Stimulated activated CD8-positive, alpha-beta memory T cell treated with anti-CD3 and anti-CD28 coated beads, Interleukin-15, amount 100 ng/mL, for 1 hour (primary cell): ENCODE data around the gene VASP.

Source experiments
- DNase-seq: peaks from one replicate; pipeline ENCODE4 v3.0.0-alpha.2; 2020; ENCODE audit warnings: low read depth

VASP gene

DNA sequence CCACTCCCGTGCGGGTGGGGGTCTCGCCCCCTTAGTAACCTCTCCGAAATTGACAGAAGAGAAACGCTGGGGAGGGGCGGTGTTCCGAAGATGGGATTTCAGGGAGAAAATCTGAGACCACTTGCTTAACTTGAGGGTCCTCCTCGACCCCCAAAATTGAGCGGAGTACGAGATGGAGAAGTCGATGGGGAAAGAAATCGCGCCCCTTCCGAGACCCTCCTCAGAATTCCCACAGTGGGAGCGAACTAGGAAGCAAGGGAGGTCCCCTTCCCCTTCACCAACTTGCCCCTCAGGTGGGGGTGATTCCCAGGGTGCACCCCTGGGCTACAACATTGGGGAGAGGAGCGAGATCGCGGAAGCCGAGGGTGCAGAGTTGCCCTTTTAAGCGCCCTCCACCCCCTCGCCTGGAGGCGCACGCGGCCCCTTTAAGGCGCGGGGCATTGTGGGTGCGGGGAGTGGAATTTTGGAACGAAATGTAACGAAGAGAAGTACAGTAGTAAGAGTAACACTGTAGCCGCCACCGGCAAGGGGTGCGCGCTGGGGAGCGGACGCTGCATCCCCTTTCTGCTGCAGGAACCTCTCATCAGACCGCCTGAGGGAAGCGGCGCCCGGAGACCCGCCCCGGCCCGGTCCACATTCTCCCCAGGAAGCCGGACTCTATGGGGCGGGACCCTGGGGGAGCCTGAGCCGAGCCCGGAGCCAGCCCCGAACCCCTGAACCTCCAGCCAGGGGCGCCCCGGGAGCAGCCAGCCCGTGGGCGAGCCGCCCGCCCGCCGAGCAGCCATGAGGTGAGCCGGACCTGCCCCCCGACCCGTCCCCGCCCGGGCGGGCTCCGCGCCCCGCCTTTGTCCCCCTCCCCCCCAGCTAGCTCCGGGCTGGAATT lies at the start of gene VASP:
TSS of gene VASP (plus strand) at position 491 of the 883 bp plus-strand sequence. CDS start at position 784, 293 bp downstream.
- peak; percentile 85 for DNase-seq

DNA sequence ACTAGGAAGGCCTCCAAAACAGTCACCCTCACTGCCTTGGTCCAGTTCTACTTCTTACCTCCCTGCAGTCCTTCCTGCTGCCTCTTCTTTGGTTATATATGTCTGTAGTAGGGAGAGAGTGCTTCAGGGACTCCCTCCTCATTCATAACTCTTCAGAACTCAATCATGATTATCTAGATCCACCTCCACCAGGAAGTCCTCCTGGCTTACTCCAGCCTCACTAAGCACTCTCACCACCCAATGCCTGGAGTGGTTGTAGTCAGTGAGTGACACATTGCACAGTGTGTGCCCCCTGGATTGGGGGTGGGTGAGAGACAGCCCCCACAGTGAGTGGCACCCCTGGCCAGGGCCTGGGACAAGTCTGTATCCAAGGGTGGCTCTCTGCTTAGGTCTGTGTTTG lies 49.5 kb upstream of the VASP start:
- no peak for DNase-seq

DNA sequence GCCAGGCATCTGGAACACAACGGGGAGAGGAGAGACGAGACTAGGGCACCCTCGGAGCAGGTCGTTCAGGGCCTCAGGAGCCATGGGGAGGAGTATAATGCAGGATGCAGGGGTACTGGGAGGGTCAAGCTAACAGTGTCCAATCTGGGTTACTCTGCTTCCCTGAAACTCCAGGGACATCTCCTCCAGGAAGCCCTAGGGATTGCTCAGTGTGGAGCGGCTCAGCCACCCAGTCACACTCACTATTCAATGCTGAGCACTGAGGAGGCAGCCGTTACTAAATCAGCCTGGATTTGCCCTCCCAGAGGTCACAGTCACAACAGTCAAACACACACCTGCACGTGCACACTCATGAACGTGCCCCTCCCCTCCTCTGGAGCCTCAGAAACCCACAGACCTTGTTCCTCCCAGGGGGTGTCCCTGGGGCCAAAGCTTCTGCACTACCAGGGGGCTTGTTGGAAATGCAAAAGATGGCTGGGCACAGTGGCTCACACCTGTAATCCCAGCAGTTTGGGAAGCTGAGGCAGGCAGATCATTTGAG lies 46.4 kb upstream of the VASP start:
- no peak for DNase-seq

DNA sequence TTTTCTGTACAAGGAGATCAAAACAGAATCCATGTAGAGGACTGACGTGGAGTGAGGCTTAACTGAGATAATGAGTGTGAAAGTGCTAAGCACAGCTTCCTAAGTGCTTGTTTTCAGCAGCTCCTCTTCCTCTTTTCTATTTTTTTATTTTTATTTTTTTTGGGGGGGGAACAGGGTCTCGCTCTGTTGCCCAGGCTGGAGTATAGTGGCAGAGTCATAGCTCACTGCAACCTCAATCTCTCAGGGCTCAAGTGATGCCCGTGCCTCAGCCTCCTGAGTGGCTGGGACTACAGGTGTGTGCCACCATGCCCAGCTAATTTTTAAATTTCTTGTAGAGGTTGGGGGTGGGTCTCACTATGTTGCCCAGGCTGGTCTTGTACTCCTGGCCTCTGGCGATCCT lies 45.1 kb upstream of the VASP start:
- no peak for DNase-seq

DNA sequence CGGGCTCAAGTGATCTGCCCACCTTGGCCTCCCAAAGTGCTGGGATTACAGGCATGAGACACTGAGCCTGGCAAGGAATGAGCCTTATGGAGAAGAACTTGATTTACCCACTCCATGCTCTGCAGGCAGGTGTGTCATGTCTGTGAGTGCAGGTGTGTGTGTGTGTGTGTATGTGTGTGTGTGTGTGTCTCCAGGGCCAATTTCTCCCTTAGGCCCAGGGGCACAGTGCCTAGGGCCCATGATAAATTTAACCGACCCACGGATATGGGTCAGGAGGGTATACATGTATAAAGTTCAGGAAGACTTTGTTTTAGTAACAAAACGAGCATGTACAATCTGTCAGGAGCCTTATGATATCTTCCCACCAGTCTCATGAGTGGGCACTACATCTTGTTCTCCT lies 44.0 kb upstream of the VASP start:
- DNase-seq, result no peak

DNA sequence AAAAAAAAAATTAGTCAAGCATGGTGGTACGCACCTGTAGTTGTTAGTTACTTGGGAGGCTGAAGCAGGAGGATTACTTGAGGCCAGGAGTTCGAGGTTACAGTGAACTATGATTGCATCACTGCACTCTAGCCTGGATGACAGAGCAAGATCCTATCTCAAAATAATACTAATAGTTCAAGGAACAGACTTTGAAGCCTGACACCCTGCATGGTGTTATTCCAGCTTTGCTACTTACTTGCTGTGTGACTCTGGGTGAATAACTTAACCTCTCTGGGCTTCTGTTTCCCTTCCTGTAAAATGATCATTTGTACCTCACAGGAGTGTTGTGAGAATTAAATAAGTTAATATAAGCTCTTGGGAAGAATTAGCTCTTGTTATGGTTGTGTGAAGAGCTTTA lies 43.0 kb upstream of the VASP start:
- DNase-seq, result no peak

DNA sequence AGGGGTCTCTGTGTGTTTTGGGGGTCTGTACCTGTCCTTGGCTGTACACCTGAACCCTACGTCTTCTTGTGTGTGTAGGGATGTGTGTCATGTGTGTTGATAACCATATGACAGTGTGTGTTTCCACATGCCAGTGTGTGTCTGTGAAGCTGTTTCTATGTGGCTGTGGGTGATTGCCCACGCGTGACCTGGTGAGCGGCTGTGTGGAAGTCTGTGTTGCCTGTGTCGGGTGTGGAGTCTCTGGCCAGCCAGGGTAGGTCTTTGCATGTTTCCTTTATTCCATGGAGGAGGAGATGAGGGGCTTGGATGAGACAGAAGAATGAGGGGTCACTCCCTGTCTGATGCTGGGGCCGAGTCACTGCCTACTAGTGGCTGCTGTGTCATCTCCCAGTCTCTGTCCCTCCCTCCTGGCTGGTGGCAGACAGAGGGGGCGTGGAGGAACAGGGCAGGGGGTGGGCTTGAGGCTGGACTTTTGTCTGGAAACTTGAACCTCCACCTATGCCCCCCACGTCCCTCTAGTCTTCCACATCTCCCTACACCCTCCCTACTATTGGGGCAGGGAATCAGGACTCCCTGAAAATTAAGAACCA lies 42.3 kb upstream of the VASP start:
- DNase-seq, result no peak

DNA sequence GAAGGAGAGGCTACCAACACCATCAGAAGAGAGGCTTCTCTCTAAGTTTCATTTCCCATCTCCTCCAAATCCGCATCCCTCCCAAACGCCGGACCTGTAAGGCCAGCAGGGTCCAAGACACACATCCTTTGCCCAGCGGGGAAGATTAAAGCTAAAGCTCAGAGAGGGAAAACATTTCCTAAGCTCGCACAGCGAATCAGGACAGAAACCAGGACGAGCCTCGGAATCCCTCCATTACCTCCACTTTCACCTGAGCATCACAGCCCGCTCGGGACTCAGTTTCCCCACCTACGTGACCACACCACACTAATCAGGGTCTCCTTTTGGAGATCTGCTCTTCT lies 40.2 kb upstream of the VASP start:
- DNase-seq, result no peak

DNA sequence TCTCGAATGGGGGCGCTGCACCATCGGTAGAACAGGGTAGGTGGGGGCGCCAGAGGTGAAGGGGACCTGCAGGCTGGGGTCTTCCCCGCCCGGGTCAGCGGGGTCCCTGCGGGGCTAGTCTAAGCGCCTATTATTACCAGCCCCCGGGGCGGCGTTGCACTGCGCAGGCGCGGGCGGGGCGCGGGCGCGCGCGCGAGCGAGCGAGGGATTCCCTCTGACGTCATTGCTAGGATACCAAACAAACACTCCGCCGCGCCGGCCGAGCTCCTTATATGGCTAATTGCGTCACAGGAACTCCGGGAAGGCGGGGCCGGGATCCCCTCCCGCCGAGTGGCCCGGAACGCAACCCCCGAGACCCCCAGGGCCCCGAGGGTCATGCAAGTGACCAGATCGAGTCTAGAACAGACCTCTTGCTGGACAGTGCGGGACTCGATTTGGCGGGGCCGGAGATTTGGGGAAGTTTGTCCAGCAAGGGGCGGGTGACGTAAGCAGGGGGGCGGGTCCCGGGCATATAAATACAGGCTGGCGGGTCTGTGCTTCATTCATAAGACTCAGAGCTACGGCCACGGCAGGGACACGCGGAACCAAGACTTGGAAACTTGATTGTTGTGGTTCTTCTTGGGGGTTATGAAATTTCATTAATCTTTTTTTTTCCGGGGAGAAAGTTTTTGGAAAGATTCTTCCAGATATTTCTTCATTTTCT lies 39.7 kb upstream of the VASP start, which contains the start of gene FOSB:
TSS of gene FOSB (plus strand) at position 541 of the 703 bp plus-strand sequence. CDS start 591 bp downstream, outside the sequence.
- DNase-seq, result peak; percentile 90

DNA sequence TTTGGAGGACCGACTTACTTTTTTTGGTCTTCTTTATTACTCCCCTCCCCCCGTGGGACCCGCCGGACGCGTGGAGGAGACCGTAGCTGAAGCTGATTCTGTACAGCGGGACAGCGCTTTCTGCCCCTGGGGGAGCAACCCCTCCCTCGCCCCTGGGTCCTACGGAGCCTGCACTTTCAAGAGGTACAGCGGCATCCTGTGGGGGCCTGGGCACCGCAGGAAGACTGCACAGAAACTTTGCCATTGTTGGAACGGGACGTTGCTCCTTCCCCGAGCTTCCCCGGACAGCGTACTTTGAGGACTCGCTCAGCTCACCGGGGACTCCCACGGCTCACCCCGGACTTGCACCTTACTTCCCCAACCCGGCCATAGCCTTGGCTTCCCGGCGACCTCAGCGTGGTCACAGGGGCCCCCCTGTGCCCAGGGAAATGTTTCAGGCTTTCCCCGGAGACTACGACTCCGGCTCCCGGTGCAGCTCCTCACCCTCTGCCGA lies 39.1 kb upstream of the VASP start:
- no peak for DNase-seq

DNA sequence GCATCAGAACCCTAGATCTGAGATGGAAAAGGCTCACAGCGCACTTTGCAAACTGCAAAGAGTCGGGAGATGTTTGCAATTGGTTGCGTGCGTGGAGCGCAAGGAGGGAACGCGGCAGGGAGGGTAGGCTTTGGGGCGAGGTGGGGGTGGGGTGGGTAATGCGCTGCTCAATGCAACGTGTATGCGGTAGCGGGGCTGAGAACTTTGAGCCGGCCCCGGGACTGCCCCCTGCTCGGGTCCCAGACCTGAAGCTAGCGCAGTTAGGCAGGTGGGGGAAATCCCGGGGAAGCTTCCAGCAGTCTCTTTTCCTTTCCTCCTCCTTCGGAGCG lies 38.5 kb upstream of the VASP start:
- no peak for DNase-seq

DNA sequence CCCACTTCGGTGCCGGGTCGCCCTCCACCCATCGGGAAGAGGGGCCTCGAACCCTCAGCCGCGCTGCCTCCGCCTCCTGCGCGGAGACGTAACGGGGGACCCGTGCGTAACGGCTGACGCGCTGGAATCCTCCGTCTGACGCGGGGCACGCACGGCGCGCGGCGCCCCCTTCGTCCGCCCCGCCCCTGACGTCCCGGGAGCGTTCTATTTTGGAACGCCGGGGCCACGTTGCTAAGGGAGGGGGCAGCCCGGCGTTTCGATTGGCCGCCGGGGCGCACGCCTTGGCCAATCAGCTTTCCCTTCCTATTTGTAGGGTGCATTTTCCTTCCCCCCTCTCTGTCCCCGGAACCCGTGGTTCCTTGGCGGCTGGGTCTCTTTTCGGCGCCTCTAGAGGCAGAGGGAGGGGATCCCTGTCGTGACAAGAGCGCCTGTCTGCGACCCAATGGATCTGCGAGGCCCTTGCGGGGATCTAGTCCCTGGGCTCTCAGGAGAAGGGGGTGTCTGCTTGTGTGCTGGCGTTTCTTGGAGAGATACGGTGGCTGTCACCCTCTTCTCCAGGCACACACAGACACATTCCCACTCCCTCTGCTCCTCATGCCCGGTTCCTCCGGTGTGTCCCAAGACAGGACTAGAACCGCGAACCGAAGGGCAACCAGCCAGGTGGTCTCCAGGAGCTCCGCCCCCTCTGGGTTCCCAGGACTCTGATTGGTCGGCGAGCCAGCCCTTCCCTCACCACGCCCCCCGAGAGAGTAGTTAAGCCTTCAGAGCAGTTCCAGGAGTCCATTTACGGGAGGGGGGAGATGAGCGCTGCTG lies 37.9 kb upstream of the VASP start:
- peak; percentile 71 for DNase-seq

DNA sequence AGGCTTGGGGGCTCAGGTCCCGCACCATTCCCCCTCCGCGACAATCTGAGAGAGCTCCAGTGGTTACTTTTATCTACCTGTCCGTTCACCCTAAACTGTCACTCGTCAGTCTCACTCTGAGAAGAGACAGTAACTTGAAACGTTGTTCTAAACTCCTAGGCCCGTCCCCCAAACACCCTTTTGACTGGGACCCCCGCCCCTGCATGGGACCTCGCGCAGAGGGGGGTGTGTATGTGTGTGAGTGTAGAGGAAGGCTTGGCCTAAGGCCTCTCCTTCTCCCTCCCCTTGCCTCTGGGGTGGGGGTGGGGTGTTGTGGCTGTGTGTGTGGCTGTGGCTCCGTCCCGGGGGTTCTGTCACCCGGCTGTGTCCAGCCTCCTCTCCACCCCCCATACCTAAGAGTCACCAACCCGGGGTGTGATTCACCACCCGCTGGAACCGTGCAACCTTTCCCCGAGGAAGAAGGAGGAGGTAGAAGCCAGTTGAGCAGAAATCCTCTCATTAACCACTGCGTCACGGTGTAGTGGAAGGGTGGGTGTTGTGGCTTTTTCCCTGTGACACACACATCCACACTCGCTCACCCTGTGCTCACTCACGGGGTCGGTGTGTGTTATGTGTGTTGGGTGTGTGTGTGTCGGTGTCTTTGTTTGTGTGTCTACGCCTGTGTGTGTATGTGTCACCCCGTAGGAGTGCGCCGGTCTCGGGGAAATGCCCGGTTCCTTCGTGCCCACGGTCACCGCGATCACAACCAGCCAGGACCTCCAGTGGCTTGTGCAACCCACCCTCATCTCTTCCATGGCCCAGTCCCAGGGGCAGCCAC lies 37.1 kb upstream of the VASP start:
- DNase-seq, result no peak

DNA sequence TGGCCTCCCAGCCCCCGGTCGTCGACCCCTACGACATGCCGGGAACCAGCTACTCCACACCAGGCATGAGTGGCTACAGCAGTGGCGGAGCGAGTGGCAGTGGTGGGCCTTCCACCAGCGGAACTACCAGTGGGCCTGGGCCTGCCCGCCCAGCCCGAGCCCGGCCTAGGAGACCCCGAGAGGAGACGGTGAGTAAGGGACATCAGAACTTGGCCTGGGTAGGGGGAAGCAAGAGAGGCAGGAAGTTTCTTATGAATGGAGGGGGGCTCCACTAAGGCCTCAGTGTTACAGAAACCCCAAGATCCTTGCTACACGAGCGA lies 36.6 kb upstream of the VASP start:
- DNase-seq, result no peak

DNA sequence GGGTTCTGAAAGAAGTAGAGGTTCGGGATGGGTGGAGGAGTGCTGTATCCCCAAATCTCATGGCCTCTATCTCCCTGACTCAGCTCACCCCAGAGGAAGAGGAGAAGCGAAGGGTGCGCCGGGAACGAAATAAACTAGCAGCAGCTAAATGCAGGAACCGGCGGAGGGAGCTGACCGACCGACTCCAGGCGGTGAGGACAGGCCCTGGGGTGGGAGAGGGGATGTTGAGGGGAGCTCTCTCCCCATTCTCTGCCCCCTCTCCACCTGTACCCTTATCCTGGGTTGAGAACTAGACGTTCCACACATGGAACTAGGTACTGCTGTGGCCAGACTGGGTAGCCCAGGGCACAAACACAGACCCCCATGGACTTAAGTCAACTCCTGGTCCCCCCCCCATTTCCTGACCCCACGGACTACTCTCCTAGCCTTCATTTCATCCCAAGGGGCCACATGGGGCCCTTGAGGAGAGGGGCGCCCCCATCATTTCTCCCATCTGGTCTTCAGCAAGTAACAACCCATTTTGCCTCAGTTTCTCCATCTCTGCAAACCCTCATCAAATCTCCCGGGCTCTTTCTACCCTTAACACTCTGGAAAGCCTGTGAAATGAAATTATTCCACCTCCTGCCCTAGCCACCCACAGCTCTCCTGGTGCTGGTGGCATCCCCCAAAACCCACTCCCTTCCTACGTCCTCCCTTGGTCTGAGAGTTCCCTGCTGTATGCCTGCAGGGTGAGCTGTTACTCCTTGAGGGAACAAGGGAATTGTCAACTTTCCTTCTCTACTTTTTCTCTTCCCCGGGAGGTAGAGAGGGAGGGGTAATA lies 36.0 kb upstream of the VASP start:
- DNase-seq, result no peak

DNA sequence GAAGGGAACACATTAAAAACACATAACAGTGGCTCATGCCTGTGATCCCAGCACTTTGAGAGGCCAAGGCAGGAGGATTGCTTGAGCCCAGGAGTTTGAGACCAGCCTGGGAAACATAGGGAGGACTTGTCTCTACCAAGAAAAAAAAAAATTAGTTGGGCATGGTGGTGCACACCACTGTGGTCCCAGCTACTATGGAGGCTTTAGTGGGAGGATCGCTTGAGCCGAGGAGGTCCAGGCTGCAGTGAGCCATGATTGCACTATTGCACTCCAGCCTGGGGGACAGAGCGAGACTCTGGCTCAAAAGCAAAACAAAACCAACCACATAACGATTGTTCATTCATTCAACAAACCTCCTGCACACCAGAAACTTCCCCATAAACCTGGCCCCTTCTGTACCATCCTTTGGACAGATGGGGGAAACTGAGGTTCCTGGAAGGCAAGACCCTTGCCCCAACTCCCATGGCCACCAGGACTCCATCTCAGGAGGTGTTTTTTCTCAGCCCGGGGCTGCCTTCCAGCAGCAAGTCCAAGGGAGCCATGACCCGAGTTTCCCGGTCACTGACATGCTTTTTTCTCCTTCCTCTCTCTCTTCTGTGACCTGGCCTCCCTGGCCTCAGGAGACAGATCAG lies 35.2 kb upstream of the VASP start:
- DNase-seq, result no peak

DNA sequence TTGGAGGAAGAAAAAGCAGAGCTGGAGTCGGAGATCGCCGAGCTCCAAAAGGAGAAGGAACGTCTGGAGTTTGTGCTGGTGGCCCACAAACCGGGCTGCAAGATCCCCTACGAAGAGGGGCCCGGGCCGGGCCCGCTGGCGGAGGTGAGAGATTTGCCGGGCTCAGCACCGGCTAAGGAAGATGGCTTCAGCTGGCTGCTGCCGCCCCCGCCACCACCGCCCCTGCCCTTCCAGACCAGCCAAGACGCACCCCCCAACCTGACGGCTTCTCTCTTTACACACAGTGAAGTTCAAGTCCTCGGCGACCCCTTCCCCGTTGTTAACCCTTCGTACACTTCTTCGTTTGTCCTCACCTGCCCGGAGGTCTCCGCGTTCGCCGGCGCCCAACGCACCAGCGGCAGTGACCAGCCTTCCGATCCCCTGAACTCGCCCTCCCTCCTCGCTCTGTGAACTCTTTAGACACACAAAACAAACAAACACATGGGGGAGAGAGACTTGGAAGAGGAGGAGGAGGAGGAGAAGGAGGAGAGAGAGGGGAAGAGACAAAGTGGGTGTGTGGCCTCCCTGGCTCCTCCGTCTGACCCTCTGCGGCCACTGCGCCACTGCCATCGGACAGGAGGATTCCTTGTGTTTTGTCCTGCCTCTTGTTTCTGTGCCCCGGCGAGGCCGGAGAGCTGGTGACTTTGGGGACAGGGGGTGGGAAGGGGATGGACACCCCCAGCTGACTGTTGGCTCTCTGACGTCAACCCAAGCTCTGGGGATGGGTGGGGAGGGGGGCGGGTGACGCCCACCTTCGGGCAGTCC lies 34.5 kb upstream of the VASP start:
- no peak for DNase-seq

DNA sequence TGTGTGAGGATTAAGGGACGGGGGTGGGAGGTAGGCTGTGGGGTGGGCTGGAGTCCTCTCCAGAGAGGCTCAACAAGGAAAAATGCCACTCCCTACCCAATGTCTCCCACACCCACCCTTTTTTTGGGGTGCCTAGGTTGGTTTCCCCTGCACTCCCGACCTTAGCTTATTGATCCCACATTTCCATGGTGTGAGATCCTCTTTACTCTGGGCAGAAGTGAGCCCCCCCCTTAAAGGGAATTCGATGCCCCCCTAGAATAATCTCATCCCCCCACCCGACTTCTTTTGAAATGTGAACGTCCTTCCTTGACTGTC lies 34.0 kb upstream of the VASP start:
- DNase-seq, result no peak
